HepG2 (cell line): ENCODE data around the gene NXPE4. TPM values are rescaled to one million over a fixed set of nuclear protein-coding genes. Genes with fewer than 3 reads are reported as not detected.
A peak's percentile ranks its signal among the peaks of the same experiment; 100 is the strongest.

Experiments used
- ATAC-seq: fragments of 200-7000 bp; cut with Tn5 transposase; 3 replicates; pipeline ENCODE4 v1.9.1; 2020; ENCODE audit warnings: mild to moderate bottlenecking, moderate library complexity
- BruUV-seq: library from RNA; stranded (reverse); fragments of 400-500 nt; replicated peaks from 2 replicates; lab custom pipeline; 2021; lab: Mats Ljungman, UMichigan
- CTCF ChIA-PET: fragments of 300-600 bp; formaldehyde crosslinking; extraction: SDS; loops from one replicate; lab custom pipeline; 2021; ENCODE audit warnings: low total read pairs, inconsistent platforms, low intra/inter-chr PET ratio; lab: Yijun Ruan, JAX
- POLR2A ChIA-PET: fragments of 350-600 bp; sonication (Branson Sonifier 250); formaldehyde crosslinking; loops from one replicate; lab custom pipeline; 2020; ENCODE audit warnings: antibody characterized with exemption, inconsistent platforms; lab: Yijun Ruan, JAX
- DNase-seq: peaks from one replicate; pipeline ENCODE4 v3.0.0-alpha.2; 2015; ENCODE audit warnings: low spot score
- FAIRE-seq: peaks from 3 replicates; lab custom pipeline; 2011; peaks lifted over from hg19 to GRCh38; lab: Jason Lieb, UNC
- H2AFZ ChIP-seq: one replicate; pipeline ENCODE4 v1.6.1; 2011; ENCODE audit warnings: low read length, inconsistent platforms
- H3K27ac ChIP-seq: fragments of 300-600 bp; 3 replicates; pipeline ENCODE4 v1.8.0; 2011; ENCODE audit warnings: mixed run types, mild to moderate bottlenecking, mixed read lengths, low read length, inconsistent platforms; ENCODE audit not compliant: insufficient read depth; ENCODE audit errors: extremely low read length
- H3K27me3 ChIP-seq, 2 experiments: fragments of 200-600 bp in 1 of 2; 2 replicates in 1 of 2; 3 replicates in 1 of 2; pipeline versions ENCODE4 v1.6.0 to v1.8.0; 2011; ENCODE audit warnings: low read length in 2 of 2, mild to moderate bottlenecking in 2 of 2, moderate library complexity in 2 of 2, inconsistent platforms in 1 of 2; ENCODE audit not compliant: insufficient read depth in 2 of 2, control insufficient read depth in 1 of 2
- H3K36me3 ChIP-seq, 2 experiments: fragments of 200-600 bp in 1 of 2; replicated peaks in 1 of 2; 2 replicates in 1 of 2; 3 replicates in 1 of 2; pipeline versions ENCODE4 v1.5.1 to v1.8.0; 2011; ENCODE audit warnings: low read length in 2 of 2, inconsistent platforms in 1 of 2; ENCODE audit not compliant: insufficient read depth in 2 of 2, control insufficient read depth in 1 of 2
- H3K4me1 ChIP-seq: 2 replicates; pipeline ENCODE4 v1.5.1; 2012; ENCODE audit warnings: low read length, inconsistent platforms; ENCODE audit not compliant: insufficient read depth
- H3K4me2 ChIP-seq: 2 replicates; pipeline ENCODE4 v1.6.0; 2011; ENCODE audit warnings: low read depth, low read length, inconsistent platforms
- H3K4me3 ChIP-seq, 3 experiments: fragments of 200-600 bp in 1 of 3; sonication (generic), shearing (Covaris generic) in 1 of 3; replicated peaks in 1 of 3; 2 replicates each; pipeline ENCODE4 v1.5.1; 2011 to 2016; ENCODE audit warnings: low read length in 3 of 3, inconsistent platforms in 2 of 3, low read depth in 2 of 3, mild to moderate bottlenecking in 2 of 3, control low read depth in 1 of 3, mixed read lengths in 1 of 3; ENCODE audit not compliant: insufficient read depth in 1 of 3
- H3K79me2 ChIP-seq: one replicate; pipeline ENCODE4 v1.6.1; 2011; ENCODE audit warnings: low read length, inconsistent platforms; ENCODE audit not compliant: insufficient read depth
- H3K9ac ChIP-seq: 2 replicates; pipeline ENCODE4 v1.6.0; 2011; ENCODE audit warnings: mild to moderate bottlenecking, low read depth, low read length, inconsistent platforms; ENCODE audit not compliant: insufficient read depth
- H3K9me3 ChIP-seq: 2 replicates; pipeline ENCODE4 v1.5.1; 2012; ENCODE audit warnings: mild to moderate bottlenecking, low read length
- H4K20me1 ChIP-seq: 2 replicates; pipeline ENCODE4 v1.6.0; 2011; ENCODE audit warnings: inconsistent platforms, mild to moderate bottlenecking, low read length, moderate library complexity; ENCODE audit not compliant: insufficient read depth
- CTCF ChIP-seq: sonication (generic); formaldehyde crosslinking; IDR thresholded peaks from 2 replicates; pipeline ENCODE4 v1.5.0; 2020; ENCODE audit warnings: mild to moderate bottlenecking, missing genetic modification reagents, moderate library complexity
- ETV6 ChIP-seq: sonication (generic); formaldehyde crosslinking; conservative IDR thresholded peaks from 2 replicates; pipeline ENCODE4 v1.4.0; 2020; ENCODE audit warnings: missing genetic modification reagents
- PREB ChIP-seq: sonication (generic); formaldehyde crosslinking; IDR thresholded peaks from 2 replicates; pipeline ENCODE4 v1.4.0; 2020; ENCODE audit warnings: missing genetic modification reagents
- STAG1 ChIP-seq: sonication (generic); formaldehyde crosslinking; IDR thresholded peaks from 2 replicates; pipeline ENCODE4 v1.4.0; 2020; ENCODE audit warnings: missing genetic modification reagents
- ZBTB2 ChIP-seq: sonication (generic); formaldehyde crosslinking; IDR thresholded peaks from 2 replicates; pipeline ENCODE4 v1.8.0; 2022; ENCODE audit warnings: low read depth, missing genetic modification reagents
- ZNF616 ChIP-seq: sonication (generic); formaldehyde crosslinking; IDR thresholded peaks from 2 replicates; pipeline ENCODE4 v1.5.0; 2020; ENCODE audit warnings: low read depth, mild to moderate bottlenecking, missing genetic modification reagents
- ZNF703 ChIP-seq: sonication (generic); formaldehyde crosslinking; IDR thresholded peaks from 2 replicates; pipeline ENCODE4 v1.5.1; 2020; ENCODE audit warnings: missing genetic modification reagents, mild to moderate bottlenecking, moderate library complexity, borderline replicate concordance
- WGBS: methylation state at CpG from one replicate; pipeline ENCODE4 v1.1.6; 2017; ENCODE audit warnings: low lambda C conversion rate; 5-methylcytosine and 5-hydroxymethylcytosine counted together
- in situ Hi-C: cut with HindIII; loops from 2 replicates; pipeline ENCODE4 v1.10.0; 2017; ENCODE audit warnings: low pct_unique_long_range_greater_than_20kb; ENCODE audit not compliant: extremely low pct_ligation_motif_present
- intact Hi-C: fragments of 100-400 bp; cut with micrococcal nuclease; formaldehyde crosslinking; loops from one replicate; pipeline ENCODE4 v1.10.0; 2022; ENCODE audit not compliant: unreplicated experiment
- polyA plus RNA-seq, 8 experiments: library from polyadenylated mRNA; depleted of rRNA in 3 of 8; stranded (reverse) in 7 of 8; unstranded in 1 of 8; fragments of >200 nt; fragmentation: Illumina TruSeq in 4 of 8; extraction: Trizol in 4 of 8; gene quantifications; 2 replicates each; pipeline versions ENCODE4 v1.2.1 to v1.2.3, GENCODE V29; 2011 to 2016; ENCODE audit warnings: low read depth in 4 of 8, missing spikeins in 1 of 8, mixed read lengths in 1 of 8; ENCODE audit not compliant: insufficient read depth in 1 of 8
- total RNA-seq, 5 experiments: library from RNA; depleted of rRNA; stranded (reverse); fragments of >200 nt; fragmentation: Illumina TruSeq; extraction: Trizol; gene quantifications; 2 replicates each; pipeline ENCODE4 v1.2.3, GENCODE V29; 2016; ENCODE audit warnings: low read depth in 1 of 5

The NXPE4 gene
- total and polyA plus RNA-seq, 2 of the 13 experiments (the other 11 are each of a cell fraction or from before 2014, with no cell fraction given): not detected

GRCh38 chr11:114594703-114595102 lies 883 bp downstream of the NXPE4 start (continued):
- no peak for TF ChIP-seq ETV6 (CRISPR knock-in tag)

GRCh38 chr11:114587398-114587953 lies 8.1 kb downstream of the NXPE4 start:
- Histone ChIP-seq H2AFZ (no peak overlapping the region), H4K20me1 (no peaks in the 10 kb centered on the region), H3K27me3 (no peaks in the 10 kb centered on the region), H3K79me2 (no peaks in the 10 kb centered on the region), H3K4me3 (no peak overlapping the region), H3K9ac (no peak overlapping the region), H3K4me1 (no peaks in the 10 kb centered on the region), H3K9me3 (peaks cover 33% of the 10 kb centered on the region), H3K27ac (no peak overlapping the region), H3K36me3 (no peaks in the 10 kb centered on the region), H3K4me2 (no peak overlapping the region)
- TF ChIP-seq ZBTB2 (CRISPR knock-in tag) (no peak), ZNF616 (CRISPR knock-in tag) (peak; percentile 99)
- WGBS: 0% methylated on average over 3 of the region's 3 CpGs
- intact Hi-C loops: no loop called here
- in situ Hi-C loops: loop anchor here (25.0 kb wide), 1 partner anchor 250 kb away; no protein-coding TSS in a partner anchor
- ATAC-seq (no peak), DNase-seq (no peak), FAIRE-seq (no peak)
- CTCF ChIA-PET: no interaction called here
- POLR2A ChIA-PET: no interaction called here
- BruUV-seq: no TSS peak

GRCh38 chr11:114586797-114587196 lies 8.8 kb downstream of the NXPE4 start:
- in situ Hi-C loops: loop anchor here (25.0 kb wide), 1 partner anchor 249 kb away; no protein-coding TSS in a partner anchor

More at GRCh38 chr11:114586797-114587196, 8.8 kb downstream of the NXPE4 start:
- intact Hi-C loops: no loop called here
- BruUV-seq: no TSS peak
- H3K79me2 ChIP-seq: no peaks in the 10 kb centered on the region
- DNase-seq (no peak), FAIRE-seq (no peak), ATAC-seq (no peak)
- peak; percentile 43 for TF ChIP-seq STAG1 (CRISPR knock-in tag)
- TF ChIP-seq ZNF703: no peak
- TF ChIP-seq CTCF (CRISPR knock-in tag): peak; percentile 47
- TF ChIP-seq PREB: no peak
- H3K9me3 ChIP-seq: peaks cover 33% of the 10 kb centered on the region
- ChIA-PET CTCF (no interaction called here), POLR2A (no interaction called here)
- H3K27me3 ChIP-seq: no peaks in the 10 kb centered on the region
- H3K4me1 ChIP-seq: no peaks in the 10 kb centered on the region
- no peak overlapping the region for H3K4me2 ChIP-seq
- WGBS: 16% methylated on average over 5 of the region's 5 CpGs
- H4K20me1 ChIP-seq: no peaks in the 10 kb centered on the region
- no peak overlapping the region for H3K27ac ChIP-seq
- no peak overlapping the region for H2AFZ ChIP-seq
- H3K4me3 ChIP-seq: no peak overlapping the region
- no peak overlapping the region for H3K9ac ChIP-seq
- no peaks in the 10 kb centered on the region for H3K36me3 ChIP-seq
